Breast epithelium (tissue), 4 donors: ENCODE data around the gene ADPRM. TPM values are rescaled to one million over a fixed set of nuclear protein-coding genes. Genes with fewer than 3 reads are reported as not detected.
"Not testable (repeated sequence)": the region's sequence is repeated elsewhere in the genome, so short reads cannot be mapped to it uniquely, and the experiment has no call there.

Experiments used
- DNase-seq, 2 donors: peaks; one replicate each; pipeline ENCODE4 v3.0.0-alpha.2; 2019; ENCODE audit warnings: low spot score in 2 of 2
- H3K27ac ChIP-seq, 2 donors: fragments of 200-600 bp; sonication (generic) in 1 of 2; one replicate each; pipeline ENCODE4 v1.5.1; 2016 to 2019; ENCODE audit warnings: mild to moderate bottlenecking in 1 of 2
- H3K27me3 ChIP-seq, 2 donors: fragments of 200-600 bp; sonication (generic) in 1 of 2; one replicate each; pipeline versions ENCODE4 v1.5.1 to v1.6.0; 2017 to 2019; ENCODE audit warnings: control low read depth in 1 of 2, mild to moderate bottlenecking in 1 of 2
- H3K36me3 ChIP-seq: fragments of 200-600 bp; one replicate; pipeline ENCODE4 v1.5.1; 2019
- H3K4me1 ChIP-seq, 2 donors: fragments of 200-600 bp; sonication (generic); one replicate each; pipeline ENCODE4 v1.5.1; 2016 to 2019; ENCODE audit warnings: control low read depth in 1 of 2
- H3K4me3 ChIP-seq, 3 donors: fragments of 200-600 bp; sonication (generic); 1 replicate in 2 of 3; 2 replicates in 1 of 3; pipeline ENCODE4 v1.5.1; 2016 to 2019; ENCODE audit warnings: mild to moderate bottlenecking in 3 of 3, moderate library complexity in 2 of 3
- H3K9me3 ChIP-seq, 2 donors: fragments of 200-600 bp; sonication (generic) in 1 of 2; one replicate each; pipeline ENCODE4 v1.5.1; 2016 to 2019; ENCODE audit warnings: control low read depth in 1 of 2
- CTCF ChIP-seq, 3 donors: fragments of 450-650 bp; IDR thresholded peaks; one replicate each; pipeline ENCODE4 v1.5.1; 2016 to 2017; ENCODE audit warnings: antibody characterized with exemption in 3 of 3, mild to moderate bottlenecking in 3 of 3, moderate library complexity in 3 of 3
- POLR2A ChIP-seq: fragments of 450-650 bp; IDR thresholded peaks from one replicate; pipeline ENCODE4 v1.6.1; 2016; ENCODE audit warnings: antibody characterized with exemption, mild to moderate bottlenecking, moderate library complexity
- POLR2AphosphoS5 ChIP-seq, 3 donors: sonication (generic); formaldehyde crosslinking; IDR thresholded peaks; one replicate each; pipeline ENCODE4 v1.6.1; 2017; ENCODE audit warnings: antibody characterized with exemption in 3 of 3
- intact Hi-C: fragments of 100-400 bp; cut with DNase I; formaldehyde crosslinking; loops from one replicate; pipeline ENCODE4 v1.15.1; 2023; ENCODE audit warnings: low total_unique reads
- total RNA-seq, 3 donors: library from RNA; depleted of rRNA; stranded (reverse); fragments of >200 nt; gene quantifications; one replicate each; pipeline ENCODE4 v1.1.0, GENCODE V29; 2016

Gene ADPRM
- total RNA-seq, 3 donors from 2014 or later = 15.2 to 31.0 (median 24.6) TPM

GRCh38 chr17:10674704-10675103 lies 22.7 kb upstream of the ADPRM start:
- H3K27ac ChIP-seq = no peak overlapping the region
- no peak for DNase-seq
- intact Hi-C loops = no loop called here
- no peak for TF ChIP-seq POLR2AphosphoS5 (IDR thresholded peaks at IDR 0.05)
- TF ChIP-seq CTCF (IDR thresholded peaks at IDR 0.05) = no peak
- no peak for TF ChIP-seq POLR2A
- H3K9me3 ChIP-seq = no peaks in the 10 kb centered on the region
- H3K4me1 ChIP-seq = no peaks in the 10 kb centered on the region
- no peak overlapping the region for H3K4me3 ChIP-seq
- no peaks in the 10 kb centered on the region for H3K27me3 ChIP-seq
- no peaks in the 10 kb centered on the region for H3K36me3 ChIP-seq

GRCh38 chr17:10681866-10682446 lies 15.4 kb upstream of the ADPRM start:
- peaks cover 17% of the 10 kb centered on the region for H3K36me3 ChIP-seq
- H3K4me1 ChIP-seq = no peaks in the 10 kb centered on the region
- TF ChIP-seq POLR2AphosphoS5 (IDR thresholded peaks at IDR 0.05) = no peak
- no peak for TF ChIP-seq POLR2A
- TF ChIP-seq CTCF (IDR thresholded peaks at IDR 0.05) = no peak
- H3K27me3 ChIP-seq = no peaks in the 10 kb centered on the region
- no peaks in the 10 kb centered on the region for H3K9me3 ChIP-seq
- H3K27ac ChIP-seq = no peak overlapping the region
- H3K4me3 ChIP-seq = no peak overlapping the region
- no peak for DNase-seq
- intact Hi-C loops = no loop called here

- TF ChIP-seq CTCF (IDR thresholded peaks at IDR 0.05) = no peak
- TF ChIP-seq POLR2A = no peak
- TF ChIP-seq POLR2AphosphoS5 (IDR thresholded peaks at IDR 0.05) = no peak
- no peaks in the 10 kb centered on the region for H3K4me1 ChIP-seq
- H3K27me3 ChIP-seq = no peaks in the 10 kb centered on the region
- H3K9me3 ChIP-seq = no peaks in the 10 kb centered on the region
- intact Hi-C loops = no loop called here
- H3K4me3 ChIP-seq = no peak overlapping the region
- H3K36me3 ChIP-seq = peaks cover 17% of the 10 kb centered on the region
- no peak for DNase-seq
- no peak overlapping the region for H3K27ac ChIP-seq
Measured at GRCh38 chr17:10683853-10684252, 13.5 kb upstream of the ADPRM start.

- Histone ChIP-seq H3K36me3 (peaks cover 13% of the 10 kb centered on the region), H3K4me1 (no peaks in the 10 kb centered on the region), H3K27me3 (no peaks in the 10 kb centered on the region), H3K9me3 (no peaks in the 10 kb centered on the region), H3K27ac (no peak overlapping the region), H3K4me3 (no peak overlapping the region)
- intact Hi-C loops = no loop called here
- TF ChIP-seq POLR2AphosphoS5 (IDR thresholded peaks at IDR 0.05) (no peak), POLR2A (no peak), CTCF (IDR thresholded peaks at IDR 0.05) (no peak)
- DNase-seq = no peak
Measured at GRCh38 chr17:10687499-10687898, 9.9 kb upstream of the ADPRM start.

- peak overlapping the region; percentile 87 to 99 (median 96) for H3K4me3 ChIP-seq
- H3K9me3 ChIP-seq, H3K4me1 ChIP-seq, DNase-seq, intact Hi-C loops, H3K27me3 ChIP-seq, H3K27ac ChIP-seq, H3K36me3 ChIP-seq: not testable (repeated sequence)
Measured at GRCh38 chr17:10695875-10696407, 1.5 kb upstream of the ADPRM start.
